ENCODE measurements around the gene MAOA. TPM values are rescaled to one million over a fixed set of nuclear protein-coding genes. Genes with fewer than 3 reads are reported as not detected.

Gene MAOA
- total and polyA plus RNA-seq, 9 of the 15 experiments (the other 6 are each of a cell fraction or from before 2014, with no cell fraction given), result 0.68 to 2.7 (median 1.9) TPM

GRCh38 chrX:43716696-43717095, 60.6 kb downstream of the MAOA start:
- no peak overlapping the region for H3K4me2 ChIP-seq (ENCODE audit: insufficient read depth, low read length)
- no peak overlapping the region for H2AFZ ChIP-seq (ENCODE audit: low read depth, low read length)
- ATAC-seq, result no peak
- no peaks in the 10 kb centered on the region for H3K9me3 ChIP-seq (replicated peaks; ENCODE audit: control insufficient read depth, insufficient read depth, low read depth, low read length)
- CTCF ChIA-PET (ENCODE audit: low intra/inter-chr PET ratio), result no interaction called here
- H3K4me1 ChIP-seq (replicated peaks in 1 of 2; ENCODE audit: control insufficient read depth in 2 of 2, insufficient read depth in 2 of 2, low read length in 2 of 2), result no peaks in the 10 kb centered on the region
- no peaks in the 10 kb centered on the region for H3K9me1 ChIP-seq (ENCODE audit: control insufficient read depth, insufficient read depth, low read length)
- H3K4me3 ChIP-seq, result no peak overlapping the region
- WGBS (ENCODE audit: insufficient coverage, low coverage, missing lambda C conversion rate), result 9% methylated on average over 1 of the region's 1 CpG
- H3K36me3 ChIP-seq (ENCODE audit: control insufficient read depth, insufficient read depth, low read length), result no peaks in the 10 kb centered on the region
- FAIRE-seq, result no peak
- no TSS peak for BruUV-seq (replicated peaks)
- in situ Hi-C loops (cut with MboI), result no loop called here
- peak in 1 of 2 experiments; percentile 45; a peak in 1 of 4 replicates for TF ChIP-seq FOXK2 (conservative IDR thresholded peaks at IDR 0.05 in 1 of 2, IDR thresholded peaks at IDR 0.05 in 1 of 2; ENCODE audit: low read depth in 2 of 2)
- TF ChIP-seq PRDM10 (IDR thresholded peaks at IDR 0.05; ENCODE audit: partially characterized antibody), result peak; percentile 93
- no peak for TF ChIP-seq RFX7 (CRISPR knock-in tag; IDR thresholded peaks at IDR 0.05)
- intact Hi-C loops (cut with micrococcal nuclease), result no loop called here
- H3K79me2 ChIP-seq (ENCODE audit: control insufficient read depth, insufficient read depth, low read length), result no peaks in the 10 kb centered on the region
- no peak for DNase-seq (ENCODE audit: extremely low read depth in 1 of 4, low spot score in 3 of 4)
- no peaks in the 10 kb centered on the region for H4K20me1 ChIP-seq (replicated peaks; ENCODE audit: control insufficient read depth, insufficient read depth, low read length)
- no peak overlapping the region for H3K9ac ChIP-seq (ENCODE audit: insufficient read depth in 1 of 2, low read depth in 2 of 2, low read length in 2 of 2)
- H3K27me3 ChIP-seq (ENCODE audit: control insufficient read depth in 2 of 2, insufficient read depth in 2 of 2, low read length in 2 of 2), result no peaks in the 10 kb centered on the region
- POLR2A ChIA-PET, result interaction anchor here (0.7 kb wide), 1 partner anchor 175 kb away, joined by 3 read pairs; no protein-coding TSS in a partner anchor
- no peak overlapping the region for H3K27ac ChIP-seq (ENCODE audit: extremely low read depth, low read depth, low read length)
